Measurements from ENCODE around the gene PCDHB2.
"Not testable (repeated sequence)": the region's sequence is repeated elsewhere in the genome, so short reads cannot be mapped to it uniquely, and the experiment has no call there.

The PCDHB2 gene

GRCh38 chr5:141102471-141102870 lies 8.1 kb downstream of the PCDHB2 start:
- not testable (repeated sequence) for H3K27ac ChIP-seq (replicated peaks); H3K4me3 ChIP-seq (replicated peaks; ENCODE audit: insufficient read depth, low read length); H3K27me3 ChIP-seq (ENCODE audit: insufficient read depth, poor library complexity, severe bottlenecking); DNase-seq (ENCODE audit: low read depth in 1 of 2, low spot score in 1 of 2)

- TF ChIP-seq CTCF (IDR thresholded peaks at IDR 0.05; ENCODE audit: insufficient read depth, low read length) (no peak), POLR2AphosphoS5 (IDR thresholded peaks at IDR 0.05; ENCODE audit: low read depth) (no peak), SPI1 (IDR thresholded peaks at IDR 0.05; ENCODE audit: borderline replicate concordance, low read depth) (no peak), REST (IDR thresholded peaks at IDR 0.05; ENCODE audit: insufficient replicate concordance, low read depth) (no peak), GABPA (IDR thresholded peaks at IDR 0.05; ENCODE audit: low read depth) (no peak)
- H3K27me3 ChIP-seq (ENCODE audit: insufficient read depth, poor library complexity, severe bottlenecking) = no peaks in the 10 kb centered on the region
- no peak overlapping the region for H3K27ac ChIP-seq (replicated peaks)
- DNase-seq (ENCODE audit: low read depth in 1 of 2, low spot score in 1 of 2) = no peak
- H3K4me3 ChIP-seq (replicated peaks; ENCODE audit: insufficient read depth, low read length) = no peak overlapping the region
Observed at GRCh38 chr5:141105350-141105749, 10.9 kb downstream of the PCDHB2 start.

- TF ChIP-seq POLR2AphosphoS5 (IDR thresholded peaks at IDR 0.05; ENCODE audit: low read depth) = no peak
- no peak for TF ChIP-seq GABPA (IDR thresholded peaks at IDR 0.05; ENCODE audit: low read depth)
- DNase-seq (ENCODE audit: low read depth in 1 of 2, low spot score in 1 of 2) = no peak
- no peak overlapping the region for H3K4me3 ChIP-seq (replicated peaks; ENCODE audit: insufficient read depth, low read length)
- H3K27me3 ChIP-seq (ENCODE audit: insufficient read depth, poor library complexity, severe bottlenecking) = no peaks in the 10 kb centered on the region
- H3K27ac ChIP-seq (replicated peaks) = no peak overlapping the region
Observed at GRCh38 chr5:141119250-141119649, 24.8 kb downstream of the PCDHB2 start.

- H3K4me3 ChIP-seq (replicated peaks; ENCODE audit: insufficient read depth, low read length) = no peak within 1 kb of the TSS
- no peak for DNase-seq (ENCODE audit: low read depth in 1 of 2, low spot score in 1 of 2)
- H3K27me3 ChIP-seq (ENCODE audit: insufficient read depth, poor library complexity, severe bottlenecking) = no peaks in the 10 kb centered on the region
Observed at GRCh38 chr5:141121563-141121962, 27.1 kb downstream of the PCDHB2 start, which contains the start of gene PCDHB4. PCDHB4 (plus strand) TSS chr5:141121818; CDS start chr5:141121999, 181 bp downstream.

More at GRCh38 chr5:141121563-141121962, 27.1 kb downstream of the PCDHB2 start, which contains the start of gene PCDHB4:
- no peak within 1 kb of the TSS for H3K27ac ChIP-seq (replicated peaks)
- TF ChIP-seq GABPA (IDR thresholded peaks at IDR 0.05; ENCODE audit: low read depth) = no peak
- no peak for TF ChIP-seq CTCF (IDR thresholded peaks at IDR 0.05; ENCODE audit: insufficient read depth, low read length)
- TF ChIP-seq SPI1 (IDR thresholded peaks at IDR 0.05; ENCODE audit: borderline replicate concordance, low read depth) = no peak
- TF ChIP-seq REST (IDR thresholded peaks at IDR 0.05; ENCODE audit: insufficient replicate concordance, low read depth) = no peak
- TF ChIP-seq POLR2AphosphoS5 (IDR thresholded peaks at IDR 0.05; ENCODE audit: low read depth) = no peak
